ENCODE data around the gene MYMX. TPM values are rescaled to one million over a fixed set of nuclear protein-coding genes. Genes with fewer than 3 reads are reported as not detected.

The MYMX gene
- polyA plus RNA-seq, 3 donors = 1.2 to 20.5 (median 2.1) TPM

DNA sequence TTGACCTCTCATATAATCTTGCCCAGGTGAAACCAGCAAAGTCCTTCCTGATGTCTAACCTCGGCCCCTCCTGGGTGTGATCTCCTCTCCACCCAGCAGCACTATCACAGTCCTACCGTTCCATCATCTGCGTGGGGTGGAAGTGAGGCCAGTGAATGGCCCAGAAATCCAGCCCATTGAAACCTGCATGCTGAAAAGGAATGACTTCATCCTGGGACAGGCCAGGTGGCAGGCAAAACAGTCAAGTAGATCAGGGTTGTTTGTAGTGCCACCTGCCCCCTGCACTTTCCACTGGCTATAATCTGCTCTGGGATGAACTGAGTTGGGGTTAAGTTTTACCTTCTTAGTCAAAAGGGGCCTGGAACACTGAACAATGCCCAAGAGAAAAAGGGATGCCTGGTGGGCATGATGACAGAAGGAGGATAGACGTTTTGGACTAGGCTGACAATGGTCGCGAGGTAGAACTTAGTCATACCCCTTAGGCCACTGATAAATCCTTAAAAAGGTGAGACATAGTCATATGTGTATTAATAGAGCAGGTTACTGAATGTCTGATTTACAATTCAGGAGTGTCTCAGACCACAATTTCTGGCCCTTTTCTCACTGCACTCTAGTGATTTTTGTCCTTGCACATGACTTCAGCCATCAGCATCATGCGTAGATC lies 22.1 kb downstream of the MYMX start:
- H3K27ac ChIP-seq (ENCODE audit: low read depth, low read length) = no peak overlapping the region
- 84 to 87% (median 86%) methylated on average over 7 of the region's 7 CpGs for WGBS, 3 donors

DNA sequence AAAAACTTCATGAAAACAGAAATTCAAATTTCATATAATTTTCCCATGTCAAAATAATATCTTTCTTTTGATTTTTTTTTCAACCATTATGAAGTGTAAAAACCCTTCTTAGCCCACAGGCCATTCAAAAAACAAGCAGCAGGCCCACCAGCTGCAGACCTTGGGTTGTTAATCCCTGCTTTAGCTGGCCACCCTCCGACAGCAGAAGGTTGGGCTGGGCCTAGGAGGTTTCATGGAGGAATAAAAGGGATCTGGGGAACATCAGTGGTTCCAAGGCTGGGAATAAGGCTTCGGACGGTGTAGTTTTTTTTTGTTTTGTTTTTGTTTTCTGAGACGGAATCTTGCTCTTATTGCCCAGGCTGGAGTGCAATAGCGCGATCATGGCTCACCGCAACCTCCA lies 26.6 kb downstream of the MYMX start:
- no peak overlapping the region for H3K27ac ChIP-seq (ENCODE audit: low read depth, low read length)
- WGBS, 3 donors = 92 to 94% (median 94%) methylated on average over 7 of the region's 7 CpGs

DNA sequence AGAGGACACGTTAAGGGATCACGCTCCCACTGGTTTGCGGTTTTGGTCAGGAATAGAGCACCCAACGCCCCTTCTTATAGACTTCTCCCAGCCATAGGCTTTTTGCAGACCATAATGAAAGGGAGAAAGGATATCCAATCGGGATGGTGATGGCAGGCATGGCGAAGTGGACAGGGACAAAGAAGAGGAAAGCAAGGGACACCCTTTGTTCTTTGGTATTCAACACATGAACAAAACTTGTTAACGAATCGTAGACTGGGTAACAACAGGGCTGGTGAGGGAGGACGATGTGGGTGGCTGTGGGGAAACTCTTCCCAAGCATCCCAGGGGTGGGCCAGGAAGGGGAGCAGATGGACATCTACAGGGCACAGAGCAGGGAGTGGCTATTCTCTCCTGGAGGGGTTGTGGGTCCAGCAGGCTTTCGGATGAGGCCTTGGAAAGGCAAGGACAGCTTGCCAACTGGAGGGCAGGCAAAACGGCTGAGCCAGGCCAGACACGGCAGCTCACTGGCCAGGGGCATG lies 28.7 kb downstream of the MYMX start:
- 68 to 77% (median 74%) methylated on average over 12 of the region's 12 CpGs for WGBS, 3 donors
- H3K27ac ChIP-seq (ENCODE audit: low read depth, low read length) = no peak overlapping the region

DNA sequence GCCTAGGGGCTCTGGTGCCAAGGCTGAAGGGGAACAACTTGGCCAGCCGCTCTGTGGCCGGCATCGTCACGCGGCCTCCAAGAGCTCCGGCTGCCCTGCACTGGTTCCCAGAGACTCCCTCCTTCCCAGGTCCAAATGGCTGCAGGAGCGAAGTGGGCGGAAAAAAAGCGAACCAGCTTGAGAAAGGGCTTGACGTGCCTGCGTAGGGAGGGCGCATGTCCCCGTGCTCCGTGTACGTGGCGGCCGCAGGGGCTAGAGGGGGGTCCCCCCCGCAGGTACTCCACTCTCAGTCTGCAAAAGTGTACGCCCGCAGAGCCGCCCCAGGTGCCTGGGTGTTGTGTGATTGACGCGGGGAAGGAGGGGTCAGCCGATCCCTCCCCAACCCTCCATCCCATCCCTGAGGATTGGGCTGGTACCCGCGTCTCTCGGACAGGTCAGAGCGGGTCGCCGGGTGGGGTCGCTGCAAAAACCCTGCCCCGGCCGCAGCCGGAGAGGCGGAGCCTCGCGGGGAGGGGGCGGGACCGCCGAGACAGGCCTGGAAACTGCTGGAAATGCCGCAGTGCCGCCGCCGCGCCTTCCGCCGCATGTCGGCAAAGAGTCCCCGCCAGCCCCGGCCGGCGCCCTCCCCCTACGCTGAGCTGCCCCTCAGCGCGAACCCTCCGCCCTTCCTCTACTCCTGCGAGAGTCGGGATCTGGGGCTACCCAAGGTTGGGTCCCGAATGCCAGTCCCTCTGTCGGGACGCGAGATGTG lies 29.4 kb downstream of the MYMX start:
- H3K27ac ChIP-seq (ENCODE audit: low read depth, low read length) = peak overlapping the region; percentile 86
- WGBS, 3 donors = 0 to 1% (median 0%) methylated on average over 59 to 62 of the region's 62 CpGs

DNA sequence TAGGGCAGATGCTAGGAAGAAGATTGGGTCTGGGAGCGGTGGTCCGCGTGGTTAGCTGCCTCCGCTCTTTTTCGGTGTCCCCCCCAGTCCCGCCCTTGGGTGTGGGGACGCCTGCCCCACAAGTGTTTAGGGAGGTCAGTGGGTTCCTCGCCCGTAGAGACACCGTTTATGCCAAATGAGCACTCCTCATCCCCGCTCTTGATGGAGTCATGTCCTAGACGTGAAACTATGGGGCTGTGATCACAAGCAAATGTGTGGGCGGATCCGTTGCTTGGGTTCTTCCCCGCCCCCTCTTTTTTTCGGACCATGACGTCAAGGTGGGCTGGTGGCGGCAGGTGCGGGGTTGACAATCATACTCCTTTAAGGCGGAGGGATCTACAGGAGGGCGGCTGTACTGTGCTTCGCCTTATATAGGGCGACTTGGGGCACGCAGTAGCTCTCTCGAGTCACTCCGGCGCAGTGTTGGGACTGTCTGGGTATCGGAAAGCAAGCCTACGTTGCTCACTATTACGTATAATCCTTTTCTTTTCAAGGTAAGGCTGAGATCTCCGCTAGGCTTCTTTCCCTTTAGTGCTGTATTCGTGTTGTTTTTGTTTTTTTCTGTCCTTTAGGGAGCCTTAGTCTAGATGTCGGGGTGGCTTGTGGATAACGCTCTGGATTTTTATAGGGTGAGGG lies 30.1 kb downstream of the MYMX start, which contains the start of gene HSP90AB1:
TSS of gene HSP90AB1 (plus strand) at position 439 of the 675 bp plus-strand sequence. CDS start 1,529 bp downstream, outside the sequence.
- peak within 1 kb of the TSS; percentile 86 for H3K27ac ChIP-seq (ENCODE audit: low read depth, low read length)
- 0 to 1% (median 1%) methylated on average over 34 of the region's 34 CpGs for WGBS, 3 donors

DNA sequence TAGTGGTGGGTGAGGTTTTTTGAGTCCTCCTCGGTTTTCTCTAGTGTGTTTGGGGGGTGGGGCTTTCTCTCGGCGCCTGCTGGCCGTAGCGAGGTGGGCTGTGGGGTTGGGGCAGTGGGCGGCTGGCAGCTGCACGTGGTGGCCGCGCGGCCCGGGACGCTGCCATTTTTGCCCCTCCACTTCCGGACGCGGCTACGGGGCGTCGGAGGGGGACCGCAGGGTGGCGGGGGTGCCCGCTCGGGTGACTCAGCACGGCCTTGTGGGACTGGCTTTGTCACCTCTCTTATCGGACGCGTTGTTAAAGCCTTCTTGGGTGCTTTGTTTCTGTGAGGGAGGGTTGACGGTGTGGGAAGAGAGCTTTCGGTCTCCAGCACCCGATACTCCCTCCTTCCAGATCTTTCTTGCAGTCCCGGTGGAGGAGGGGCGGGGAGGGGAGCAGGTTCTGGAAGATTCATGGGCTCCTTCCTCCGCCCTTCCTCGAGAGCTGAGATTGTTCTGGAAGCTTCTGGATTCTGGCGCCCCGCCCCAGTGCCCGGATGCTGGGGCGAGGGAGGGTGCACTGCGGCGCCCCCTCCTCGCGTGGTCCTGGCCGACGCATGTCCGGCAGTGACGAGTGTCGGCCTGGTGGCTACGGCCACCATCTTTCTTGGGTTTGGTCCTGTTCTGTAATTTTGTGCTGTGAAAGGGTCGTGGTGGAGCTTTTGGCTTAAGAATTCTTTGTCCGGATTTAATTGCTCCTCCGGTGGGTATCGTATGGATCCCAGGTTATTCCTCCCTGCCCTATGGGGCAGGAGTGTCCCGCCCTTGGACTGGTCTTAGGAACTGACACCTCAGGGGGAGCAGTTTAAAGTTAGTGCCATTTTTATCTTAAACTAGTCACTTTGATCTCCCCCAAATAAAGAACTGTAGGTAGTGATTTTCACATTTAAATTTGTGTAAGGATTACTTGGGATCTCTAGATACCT lies 30.9 kb downstream of the MYMX start:
- 0 to 1% (median 0%) methylated on average over 39 to 52 of the region's 52 CpGs for WGBS, 3 donors
- H3K27ac ChIP-seq (ENCODE audit: low read depth, low read length) = peak overlapping the region; percentile 53

DNA sequence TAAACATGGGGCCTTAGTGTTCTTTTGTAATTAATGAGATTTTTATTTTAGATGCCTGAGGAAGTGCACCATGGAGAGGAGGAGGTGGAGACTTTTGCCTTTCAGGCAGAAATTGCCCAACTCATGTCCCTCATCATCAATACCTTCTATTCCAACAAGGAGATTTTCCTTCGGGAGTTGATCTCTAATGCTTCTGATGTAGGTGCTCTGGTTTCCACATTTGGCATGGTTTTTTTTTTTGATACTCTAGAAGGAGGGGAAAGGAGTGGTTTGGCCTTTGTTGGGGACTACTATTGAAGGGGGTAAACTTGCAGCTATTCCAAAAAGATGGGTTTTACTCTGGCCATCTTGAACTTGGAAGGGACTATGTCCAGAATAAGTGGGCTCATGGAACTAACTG lies 31.9 kb downstream of the MYMX start:
- WGBS, 3 donors = 8 to 54% (median 43%) methylated on average over 1 of the region's 1 CpG
- no peak overlapping the region for H3K27ac ChIP-seq (ENCODE audit: low read depth, low read length)

DNA sequence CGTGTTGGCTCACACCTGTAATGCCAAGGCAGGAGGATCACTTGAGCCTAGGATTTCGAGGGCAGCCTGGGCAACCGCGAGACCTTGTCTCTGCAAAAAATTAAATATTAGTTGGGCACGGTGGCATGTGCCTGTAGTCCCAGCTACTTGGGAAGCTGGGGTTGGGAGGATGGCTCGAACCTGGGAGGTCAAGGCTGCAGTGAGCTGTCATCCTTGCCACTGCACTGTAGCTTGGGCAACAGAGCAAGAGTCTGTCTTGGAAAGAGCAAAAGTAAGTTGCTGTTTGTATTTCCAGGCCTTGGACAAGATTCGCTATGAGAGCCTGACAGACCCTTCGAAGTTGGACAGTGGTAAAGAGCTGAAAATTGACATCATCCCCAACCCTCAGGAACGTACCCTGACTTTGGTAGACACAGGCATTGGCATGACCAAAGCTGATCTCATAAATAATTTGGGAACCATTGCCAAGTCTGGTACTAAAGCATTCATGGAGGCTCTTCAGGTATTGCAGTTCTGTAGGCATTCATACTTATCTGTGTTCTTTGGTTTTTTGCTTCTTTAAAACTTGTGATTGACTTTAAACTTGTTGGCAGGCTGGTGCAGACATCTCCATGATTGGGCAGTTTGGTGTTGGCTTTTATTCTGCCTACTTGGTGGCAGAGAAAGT lies 32.5 kb downstream of the MYMX start:
- WGBS, 3 donors = 40 to 85% (median 77%) methylated on average over 9 of the region's 9 CpGs
- H3K27ac ChIP-seq (ENCODE audit: low read depth, low read length) = no peak overlapping the region

DNA sequence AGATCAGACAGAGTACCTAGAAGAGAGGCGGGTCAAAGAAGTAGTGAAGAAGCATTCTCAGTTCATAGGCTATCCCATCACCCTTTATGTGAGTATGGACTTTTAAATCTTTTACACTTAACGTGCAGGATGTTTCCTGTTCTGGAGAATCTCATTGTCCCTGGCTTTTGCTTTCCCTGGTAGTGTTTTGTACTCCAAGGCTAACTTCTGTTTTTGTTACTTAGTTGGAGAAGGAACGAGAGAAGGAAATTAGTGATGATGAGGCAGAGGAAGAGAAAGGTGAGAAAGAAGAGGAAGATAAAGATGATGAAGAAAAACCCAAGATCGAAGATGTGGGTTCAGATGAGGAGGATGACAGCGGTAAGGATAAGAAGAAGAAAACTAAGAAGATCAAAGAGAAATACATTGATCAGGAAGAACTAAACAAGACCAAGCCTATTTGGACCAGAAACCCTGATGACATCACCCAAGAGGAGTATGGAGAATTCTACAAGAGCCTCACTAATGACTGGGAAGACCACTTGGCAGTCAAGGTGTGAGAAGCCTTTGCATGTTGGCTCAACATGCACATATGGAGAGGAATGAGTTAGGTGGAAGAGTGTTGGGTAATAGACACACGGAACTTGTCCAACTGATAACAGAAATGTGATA lies 33.5 kb downstream of the MYMX start:
- WGBS, 3 donors = 59 to 65% (median 64%) methylated on average over 5 to 6 of the region's 6 CpGs
- no peak overlapping the region for H3K27ac ChIP-seq (ENCODE audit: low read depth, low read length)

DNA sequence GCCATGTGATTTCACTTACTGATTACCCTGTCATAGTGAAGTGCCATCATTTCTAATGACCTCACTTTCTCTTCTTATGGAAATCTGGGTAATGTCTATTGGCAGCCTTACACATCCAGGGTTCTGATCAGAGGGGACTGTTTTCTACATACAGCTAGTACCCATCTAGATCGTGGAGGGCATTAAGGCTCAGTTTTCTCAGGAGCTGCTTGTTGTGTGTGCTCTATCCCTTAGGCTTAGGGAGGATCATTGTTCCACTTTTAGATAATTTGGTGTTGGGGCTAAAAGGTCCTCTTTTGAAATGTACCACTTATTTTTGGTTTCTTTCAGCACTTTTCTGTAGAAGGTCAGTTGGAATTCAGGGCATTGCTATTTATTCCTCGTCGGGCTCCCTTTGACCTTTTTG lies 34.0 kb downstream of the MYMX start:
- WGBS, 3 donors = 65 to 80% (median 80%) methylated on average over 3 of the region's 3 CpGs
- no peak overlapping the region for H3K27ac ChIP-seq (ENCODE audit: low read depth, low read length)

DNA sequence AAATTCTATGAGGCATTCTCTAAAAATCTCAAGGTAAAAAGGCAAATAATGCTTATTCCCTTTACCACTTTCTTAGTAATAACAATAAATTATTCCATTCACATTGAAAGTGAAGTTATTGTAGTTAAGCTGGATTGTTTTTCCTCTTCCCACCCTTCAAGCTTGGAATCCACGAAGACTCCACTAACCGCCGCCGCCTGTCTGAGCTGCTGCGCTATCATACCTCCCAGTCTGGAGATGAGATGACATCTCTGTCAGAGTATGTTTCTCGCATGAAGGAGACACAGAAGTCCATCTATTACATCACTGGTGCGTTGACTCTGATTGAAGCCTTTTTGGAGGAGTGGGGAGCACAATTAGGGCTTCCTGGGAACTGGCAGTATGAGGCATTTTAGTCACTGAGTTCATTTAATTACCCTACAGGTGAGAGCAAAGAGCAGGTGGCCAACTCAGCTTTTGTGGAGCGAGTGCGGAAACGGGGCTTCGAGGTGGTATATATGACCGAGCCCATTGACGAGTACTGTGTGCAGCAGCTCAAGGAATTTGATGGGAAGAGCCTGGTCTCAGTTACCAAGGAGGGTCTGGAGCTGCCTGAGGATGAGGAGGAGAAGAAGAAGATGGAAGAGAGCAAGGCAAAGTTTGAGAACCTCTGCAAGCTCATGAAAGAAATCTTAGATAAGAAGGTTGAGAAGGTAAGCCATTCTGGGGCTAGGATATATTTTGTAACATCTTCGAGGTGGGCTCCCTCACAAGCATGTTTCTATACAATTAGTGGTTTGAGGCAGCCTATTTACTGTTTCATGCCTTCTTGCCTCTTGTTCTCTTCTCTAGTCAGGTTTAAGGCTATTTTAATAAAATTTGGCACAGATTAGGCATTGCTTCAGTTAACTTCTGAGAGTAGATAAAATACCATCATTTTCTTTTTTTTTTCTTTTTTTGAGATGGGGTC lies 35.1 kb downstream of the MYMX start:
- WGBS, 3 donors = 90 to 93% (median 92%) methylated on average over 14 of the region's 14 CpGs
- H3K27ac ChIP-seq (ENCODE audit: low read depth, low read length) = no peak overlapping the region

DNA sequence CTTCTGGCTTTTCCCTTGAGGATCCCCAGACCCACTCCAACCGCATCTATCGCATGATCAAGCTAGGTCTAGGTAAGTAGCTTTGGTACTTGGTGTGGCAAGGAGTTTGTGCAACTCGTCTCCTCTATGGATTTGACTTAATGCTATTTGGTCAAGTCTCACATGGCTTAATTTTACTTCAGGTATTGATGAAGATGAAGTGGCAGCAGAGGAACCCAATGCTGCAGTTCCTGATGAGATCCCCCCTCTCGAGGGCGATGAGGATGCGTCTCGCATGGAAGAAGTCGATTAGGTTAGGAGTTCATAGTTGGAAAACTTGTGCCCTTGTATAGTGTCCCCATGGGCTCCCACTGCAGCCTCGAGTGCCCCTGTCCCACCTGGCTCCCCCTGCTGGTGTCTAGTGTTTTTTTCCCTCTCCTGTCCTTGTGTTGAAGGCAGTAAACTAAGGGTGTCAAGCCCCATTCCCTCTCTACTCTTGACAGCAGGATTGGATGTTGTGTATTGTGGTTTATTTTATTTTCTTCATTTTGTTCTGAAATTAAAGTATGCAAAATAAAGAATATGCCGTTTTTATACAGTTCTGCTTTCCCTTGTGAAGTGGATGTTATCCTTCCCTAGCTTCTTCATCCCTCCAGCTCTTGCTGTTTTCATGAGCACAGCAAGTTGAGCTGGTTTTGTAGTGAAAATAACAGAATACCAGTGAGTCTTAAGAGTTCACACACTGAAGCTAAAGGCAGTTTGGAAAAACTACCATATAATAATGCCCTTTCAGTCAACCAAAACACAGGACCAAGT lies 36.8 kb downstream of the MYMX start:
- H3K27ac ChIP-seq (ENCODE audit: low read depth, low read length) = no peak overlapping the region
- 67 to 70% (median 70%) methylated on average over 10 of the region's 10 CpGs for WGBS, 3 donors

DNA sequence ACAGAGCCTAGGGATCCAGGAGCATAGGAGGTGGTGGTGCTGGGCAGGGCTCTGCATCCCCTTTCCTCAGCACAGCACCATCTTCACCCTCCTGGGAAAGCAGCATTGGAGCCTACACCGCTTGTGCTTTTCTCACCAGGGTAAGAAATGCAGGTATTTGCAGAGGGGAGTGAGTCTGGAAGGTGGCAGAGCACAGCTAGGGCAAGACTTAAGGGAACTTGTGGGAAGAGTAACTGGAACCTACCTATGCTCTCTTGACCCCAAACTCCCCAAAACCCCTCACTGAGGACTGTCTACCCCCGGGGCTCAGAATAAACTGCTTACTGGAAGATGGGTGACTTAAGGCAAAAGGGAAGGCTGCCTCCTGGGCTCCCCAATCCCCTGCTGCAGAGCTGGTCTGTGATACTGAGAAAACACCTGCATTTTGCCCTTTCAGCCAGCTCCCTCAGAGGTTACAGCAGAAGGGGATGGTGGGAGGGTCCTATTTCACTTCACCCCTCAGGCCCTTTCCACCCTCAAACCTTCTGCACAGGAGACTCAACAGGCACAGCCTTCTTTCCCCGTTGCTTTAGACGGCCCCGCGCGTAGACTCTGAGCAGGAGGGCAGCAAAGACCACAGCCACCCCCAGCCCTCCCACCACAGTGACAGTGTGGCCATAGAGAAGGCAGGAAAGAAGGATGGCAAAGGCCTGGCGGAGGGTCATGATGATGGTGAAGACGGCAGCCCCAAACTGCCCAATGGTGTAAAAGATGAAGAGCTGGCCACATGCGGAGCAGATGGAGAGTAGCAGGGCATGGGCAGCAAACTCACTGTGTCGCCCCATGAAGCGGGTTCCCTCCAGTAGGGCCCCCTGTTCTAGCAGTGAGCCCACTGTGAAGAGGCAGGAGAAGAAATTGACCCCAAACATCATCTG lies 37.7 kb downstream of the MYMX start:
- H3K27ac ChIP-seq (ENCODE audit: low read depth, low read length) = no peak overlapping the region
- WGBS, 3 donors = 71 to 85% (median 84%) methylated on average over 12 of the region's 12 CpGs

DNA sequence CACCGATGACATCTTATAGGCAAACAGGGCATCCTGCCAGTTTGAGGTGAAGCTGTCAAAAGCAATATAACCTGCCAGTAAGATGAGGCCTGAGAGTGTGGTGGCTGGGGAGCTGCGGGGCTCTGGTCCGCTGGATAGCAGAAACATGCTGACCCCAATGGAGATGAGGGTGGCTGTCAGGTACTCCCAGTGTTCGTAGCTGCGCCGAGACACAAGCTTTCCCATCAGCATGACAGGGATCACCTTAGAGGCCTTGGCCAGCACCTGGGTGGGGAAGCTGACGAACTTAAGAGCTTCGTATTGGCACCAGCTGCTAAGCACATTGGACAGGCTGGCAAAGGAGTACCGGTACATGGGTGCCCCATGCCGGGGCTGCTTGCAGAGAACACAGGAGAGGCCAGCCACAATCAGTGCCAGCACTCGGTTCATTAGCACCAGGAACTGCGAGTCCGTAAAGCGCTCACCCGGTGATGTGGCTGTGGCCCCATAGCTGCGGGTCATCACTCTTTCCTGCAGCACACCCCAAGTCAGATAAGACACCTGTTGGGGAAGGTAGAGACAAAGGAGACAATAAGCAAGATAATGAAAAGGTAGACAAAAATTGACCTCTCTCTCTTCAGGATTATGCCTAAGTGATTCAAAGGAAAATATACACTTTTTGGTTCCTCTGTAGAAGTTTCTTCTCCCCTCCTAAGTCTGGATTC lies 38.5 kb downstream of the MYMX start:
- 55 to 80% (median 69%) methylated on average over 16 of the region's 16 CpGs for WGBS, 3 donors
- no peak overlapping the region for H3K27ac ChIP-seq (ENCODE audit: low read depth, low read length)

Data from adipose tissue (tissue), 3 donors.